Naive B cell (primary cell): ENCODE data around the gene KCNK7. TPM values are rescaled to one million over a fixed set of nuclear protein-coding genes. Genes with fewer than 3 reads are reported as not detected.
A peak's percentile ranks its signal among the peaks of the same experiment; 100 is the strongest.

Source experiments
- ATAC-seq, 2 donors: fragments of 150-1000 bp; cut with Tn5 transposase; 2 replicates each; pipeline ENCODE4 v1.10.0; 2021; ENCODE audit warnings: low read depth in 2 of 2, mild to moderate bottlenecking in 2 of 2, moderate library complexity in 2 of 2
- DNase-seq: peaks from one replicate; pipeline ENCODE4 v3.0.0; 2022
- H3K27ac Mint-ChIP-seq, 6 donors: one replicate each; pipeline ENCODE4 v1.8.0; 2020 to 2022; ENCODE audit warnings: mild to moderate bottlenecking in 6 of 6, mixed read lengths in 6 of 6, moderate library complexity in 5 of 6, inconsistent platforms in 2 of 6
- H3K27me3 Mint-ChIP-seq, 3 donors: one replicate each; pipeline ENCODE4 v1.8.0; 2021 to 2022; ENCODE audit warnings: mixed read lengths in 3 of 3, mild to moderate bottlenecking in 1 of 3
- H3K36me3 Mint-ChIP-seq, 2 donors: one replicate each; pipeline ENCODE4 v1.8.0; 2020 to 2022; ENCODE audit warnings: mixed read lengths in 2 of 2, inconsistent platforms in 1 of 2, mild to moderate bottlenecking in 1 of 2
- H3K4me1 Mint-ChIP-seq, 3 donors: one replicate each; pipeline ENCODE4 v1.8.0; 2020 to 2022; ENCODE audit warnings: mixed read lengths in 3 of 3, inconsistent platforms in 1 of 3, mild to moderate bottlenecking in 1 of 3, moderate library complexity in 1 of 3
- H3K4me3 Mint-ChIP-seq, 8 donors: one replicate each; pipeline ENCODE4 v1.8.0; 2020 to 2022; ENCODE audit warnings: mild to moderate bottlenecking in 8 of 8, mixed read lengths in 8 of 8, moderate library complexity in 8 of 8, inconsistent platforms in 2 of 8
- H3K9me3 Mint-ChIP-seq, 7 donors: one replicate each; pipeline ENCODE4 v1.8.0; 2020 to 2022; ENCODE audit warnings: mixed read lengths in 7 of 7, mild to moderate bottlenecking in 5 of 7, inconsistent platforms in 2 of 7, moderate library complexity in 1 of 7
- polyA plus RNA-seq, 6 donors: library from polyadenylated mRNA; unstranded; fragments of 300-500 nt; fragmentation: Illumina TruSeq; gene quantifications; one replicate each; pipeline ENCODE4 v1.2.3, GENCODE V29; 2021; ENCODE audit warnings: low read depth in 6 of 6

KCNK7 gene
- polyA plus RNA-seq, 6 donors from 2014 or later = not detected

GRCh38 chr11:65586247-65586630, 9.4 kb downstream of the KCNK7 start:
- no peaks in the 10 kb centered on the region for H3K36me3 Mint-ChIP-seq
- no peaks in the 10 kb centered on the region for H3K9me3 Mint-ChIP-seq
- no peaks in the 10 kb centered on the region for H3K27me3 Mint-ChIP-seq
- H3K4me3 Mint-ChIP-seq = peak overlapping the region in 3 of 8 donors; percentile 19 to 47 (median 33)
- peaks cover 40 to 50% (median 47%) of the 10 kb centered on the region in 3 donors for H3K4me1 Mint-ChIP-seq
- ATAC-seq = no peak
- peak overlapping the region in 5 of 6 donors; percentile 9 to 95 (median 93) for H3K27ac Mint-ChIP-seq
- no peak for DNase-seq

DNA sequence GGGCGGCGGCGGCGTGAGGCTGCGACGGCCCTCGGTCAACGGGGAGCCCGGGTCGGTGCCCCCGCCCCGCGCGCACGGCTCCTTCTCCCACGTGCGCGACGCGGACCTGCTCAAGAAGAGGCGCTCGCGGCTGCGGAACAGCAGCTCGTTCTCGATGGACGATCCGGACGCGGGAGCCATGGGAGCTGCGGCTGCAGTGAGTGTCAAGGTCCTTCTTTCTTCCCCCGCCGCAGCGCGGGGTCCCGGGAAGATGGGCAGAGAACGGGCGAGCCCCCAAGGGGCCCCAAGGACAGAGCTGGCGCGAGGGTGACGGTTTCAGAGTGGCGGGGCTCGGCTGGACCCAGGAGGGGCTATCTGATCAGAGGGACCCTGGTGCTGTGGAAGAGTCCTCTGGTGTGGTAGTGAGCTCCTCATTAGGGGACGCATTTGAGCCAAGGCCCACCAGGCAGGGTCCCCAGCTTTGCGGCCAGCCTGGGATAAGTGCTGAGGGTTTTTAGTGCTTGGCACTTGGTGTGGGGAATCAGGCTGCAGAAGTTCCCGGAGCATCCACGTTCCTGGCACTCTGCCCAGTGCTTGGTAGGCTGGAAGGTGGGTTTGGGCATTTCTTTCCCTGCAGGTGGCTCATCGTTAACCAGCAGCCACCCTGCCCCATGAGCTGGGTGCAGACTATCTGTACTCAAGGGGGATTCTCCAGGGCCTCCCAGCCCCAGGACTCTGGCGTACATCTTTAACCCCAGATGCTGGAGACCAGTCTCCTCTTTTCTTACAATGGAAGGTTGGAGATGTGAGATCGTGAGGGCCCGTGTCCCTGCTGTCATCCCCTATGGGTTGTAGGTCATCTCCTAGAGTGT, 10.0 kb downstream of the KCNK7 start:
- no peaks in the 10 kb centered on the region for H3K27me3 Mint-ChIP-seq
- DNase-seq = no peak
- peaks cover 40 to 50% (median 45%) of the 10 kb centered on the region in 3 donors for H3K4me1 Mint-ChIP-seq
- peak overlapping the region in 2 of 8 donors; percentile 33 to 47 for H3K4me3 Mint-ChIP-seq
- peak overlapping the region in 4 of 6 donors; percentile 9 to 95 (median 83) for H3K27ac Mint-ChIP-seq
- no peaks in the 10 kb centered on the region for H3K9me3 Mint-ChIP-seq
- H3K36me3 Mint-ChIP-seq = peaks cover 0 to 5% of the 10 kb centered on the region in 2 donors
- ATAC-seq = no peak

DNA sequence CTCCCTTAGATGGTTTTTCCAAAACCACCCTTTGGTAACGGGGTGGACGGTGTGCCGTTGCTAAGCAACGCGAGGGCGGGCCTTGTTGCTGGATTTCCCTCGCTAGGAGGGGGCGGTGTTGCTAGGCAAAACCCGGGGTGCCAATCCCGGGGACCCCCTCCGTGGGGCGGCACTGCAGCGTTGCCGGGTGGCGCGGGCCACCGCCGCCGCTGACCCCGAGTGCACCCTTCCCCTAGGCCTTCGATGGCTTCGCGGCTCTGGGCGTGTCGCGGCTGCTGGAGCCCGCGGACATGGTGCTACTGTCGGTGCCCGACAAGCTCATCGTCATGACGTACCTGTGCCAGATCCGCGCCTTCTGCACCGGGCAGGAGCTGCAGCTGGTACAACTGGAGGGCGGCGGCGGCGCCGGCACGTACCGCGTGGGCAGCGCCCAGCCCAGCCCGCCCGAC, 10.9 kb downstream of the KCNK7 start:
- no peak overlapping the region for H3K4me3 Mint-ChIP-seq
- H3K9me3 Mint-ChIP-seq = no peaks in the 10 kb centered on the region
- DNase-seq = no peak
- H3K27ac Mint-ChIP-seq = no peak overlapping the region
- H3K4me1 Mint-ChIP-seq = peaks cover 40 to 46% (median 41%) of the 10 kb centered on the region in 3 donors
- no peaks in the 10 kb centered on the region for H3K27me3 Mint-ChIP-seq
- peaks cover 0 to 6% of the 10 kb centered on the region in 2 donors for H3K36me3 Mint-ChIP-seq
- no peak for ATAC-seq

- no peaks in the 10 kb centered on the region for H3K9me3 Mint-ChIP-seq
- peaks cover 0 to 6% of the 10 kb centered on the region in 2 donors for H3K36me3 Mint-ChIP-seq
- no peaks in the 10 kb centered on the region for H3K27me3 Mint-ChIP-seq
- peaks cover 38 to 42% (median 40%) of the 10 kb centered on the region in 3 donors for H3K4me1 Mint-ChIP-seq
- H3K27ac Mint-ChIP-seq = peak overlapping the region in 1 of 6 donors; percentile 69
- ATAC-seq (no peak), DNase-seq (no peak)
- peak overlapping the region in 1 of 8 donors; percentile 47 for H3K4me3 Mint-ChIP-seq
Measured at GRCh38 chr11:65584106-65584505, 11.5 kb downstream of the KCNK7 start.

DNA sequence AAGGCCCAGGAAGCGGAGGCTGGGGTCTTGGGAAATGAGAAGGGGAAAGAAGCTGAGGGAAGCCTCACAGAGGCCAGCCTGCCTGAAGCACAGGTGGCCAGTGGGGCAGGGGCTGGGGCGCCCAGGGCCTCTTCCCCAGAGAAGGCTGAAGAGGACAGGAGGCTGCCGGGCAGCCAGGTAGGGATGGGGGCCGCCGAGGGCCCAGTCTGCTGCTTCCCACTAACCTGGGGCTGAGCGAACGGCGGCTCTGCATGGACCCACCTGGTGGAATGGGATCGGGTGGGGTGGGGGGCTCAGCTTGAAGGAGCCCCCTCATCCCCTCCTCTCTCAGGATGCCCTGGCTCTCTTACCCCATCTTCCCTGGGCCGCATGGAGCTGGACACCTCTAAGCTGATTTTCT, 12.0 kb downstream of the KCNK7 start:
- Mint-ChIP-seq H3K27me3 (no peaks in the 10 kb centered on the region), H3K4me1 (peaks cover 35 to 40% (median 40%) of the 10 kb centered on the region in 3 donors), H3K27ac (peak overlapping the region in 5 of 6 donors; percentile 47 to 90 (median 56)), H3K36me3 (peaks cover 0 to 6% of the 10 kb centered on the region in 2 donors), H3K9me3 (no peaks in the 10 kb centered on the region), H3K4me3 (no peak overlapping the region)
- DNase-seq = no peak
- ATAC-seq = no peak

- Mint-ChIP-seq H3K4me1 (peaks cover 32 to 44% (median 38%) of the 10 kb centered on the region in 3 donors), H3K4me3 (peak overlapping the region in 2 of 8 donors; percentile 2 to 74), H3K9me3 (no peaks in the 10 kb centered on the region), H3K27me3 (no peaks in the 10 kb centered on the region), H3K27ac (peak overlapping the region in 2 of 6 donors; percentile 58 to 89), H3K36me3 (peaks cover 0 to 6% of the 10 kb centered on the region in 2 donors)
- no peak for DNase-seq
- no peak for ATAC-seq
Measured at GRCh38 chr11:65581928-65582327, 13.7 kb downstream of the KCNK7 start.

DNA sequence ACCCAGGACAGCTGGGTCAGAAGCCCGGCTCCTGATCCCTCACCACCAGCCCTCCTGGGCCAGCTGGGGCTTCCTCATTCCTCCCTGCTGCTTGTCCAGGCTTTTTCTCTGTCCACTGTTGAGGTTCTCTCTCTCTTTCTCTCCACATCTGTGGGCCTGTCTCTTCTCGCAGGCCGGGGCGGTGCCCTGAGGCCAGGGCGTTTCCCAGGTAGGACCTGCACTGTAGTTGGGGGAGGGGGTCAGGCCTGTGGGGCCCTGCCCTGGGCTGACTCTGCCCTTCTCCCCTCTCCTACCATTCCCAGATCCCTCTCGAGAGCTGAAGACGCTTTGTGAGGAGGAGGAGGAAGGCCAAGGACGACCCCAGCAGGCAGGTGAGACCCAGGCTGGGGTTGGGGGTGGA, 14.8 kb downstream of the KCNK7 start:
- Mint-ChIP-seq H3K9me3 (no peaks in the 10 kb centered on the region), H3K4me3 (no peak overlapping the region), H3K36me3 (peaks cover 0 to 6% of the 10 kb centered on the region in 2 donors), H3K4me1 (peaks cover 29 to 40% (median 36%) of the 10 kb centered on the region in 3 donors), H3K27ac (peak overlapping the region in 3 of 6 donors; percentile 37 to 95 (median 92)), H3K27me3 (no peaks in the 10 kb centered on the region)
- ATAC-seq (no peak), DNase-seq (no peak)

- Mint-ChIP-seq H3K27ac (peak overlapping the region in 3 of 6 donors; percentile 33 to 95 (median 57)), H3K36me3 (peaks cover 0 to 6% of the 10 kb centered on the region in 2 donors), H3K4me3 (peak overlapping the region in 1 of 8 donors; percentile 47), H3K9me3 (no peaks in the 10 kb centered on the region), H3K4me1 (peaks cover 34 to 45% (median 41%) of the 10 kb centered on the region in 3 donors), H3K27me3 (no peaks in the 10 kb centered on the region)
- ATAC-seq (no peak), DNase-seq (no peak)
Measured at GRCh38 chr11:65580031-65580692, 15.4 kb downstream of the KCNK7 start.

DNA sequence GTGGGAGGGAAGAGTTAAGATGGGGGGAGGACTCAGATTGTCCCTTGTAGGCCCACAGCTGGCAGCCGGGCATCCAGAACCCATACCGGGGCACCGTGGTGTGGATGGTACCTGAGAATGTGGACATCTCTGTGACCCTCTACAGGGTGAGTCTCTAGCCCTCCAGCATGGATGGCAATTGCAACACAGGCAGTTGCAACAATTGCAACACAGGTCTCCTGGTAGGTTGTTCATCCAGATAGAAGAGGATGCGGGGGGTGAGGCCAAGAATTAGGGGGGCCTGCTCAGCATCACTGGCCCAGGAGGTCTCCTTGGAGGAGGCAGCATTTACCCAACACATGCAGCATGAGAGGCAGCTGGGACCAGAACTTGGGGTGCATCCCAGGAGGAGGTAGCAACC, 16.3 kb downstream of the KCNK7 start:
- no peaks in the 10 kb centered on the region for H3K27me3 Mint-ChIP-seq
- ATAC-seq (no peak), DNase-seq (no peak)
- H3K4me1 Mint-ChIP-seq = peaks cover 34 to 50% (median 47%) of the 10 kb centered on the region in 3 donors
- H3K36me3 Mint-ChIP-seq = peaks cover 0 to 6% of the 10 kb centered on the region in 2 donors
- H3K9me3 Mint-ChIP-seq = no peaks in the 10 kb centered on the region
- H3K4me3 Mint-ChIP-seq = no peak overlapping the region
- peak overlapping the region in 4 of 6 donors; percentile 19 to 99 (median 89) for H3K27ac Mint-ChIP-seq

- ATAC-seq (no peak), DNase-seq (no peak)
- Mint-ChIP-seq H3K36me3 (peaks cover 0 to 6% of the 10 kb centered on the region in 2 donors), H3K9me3 (no peaks in the 10 kb centered on the region), H3K27me3 (no peaks in the 10 kb centered on the region), H3K27ac (peak overlapping the region; percentile 95 to 99 (median 96)), H3K4me1 (peaks cover 34 to 51% (median 49%) of the 10 kb centered on the region in 3 donors), H3K4me3 (peak overlapping the region; percentile 9 to 99 (median 78))
Measured at GRCh38 chr11:65578667-65579066, 16.9 kb downstream of the KCNK7 start.

GRCh38 chr11:65578134-65578533, 17.5 kb downstream of the KCNK7 start:
- Mint-ChIP-seq H3K36me3 (peaks cover 0 to 6% of the 10 kb centered on the region in 2 donors), H3K27me3 (no peaks in the 10 kb centered on the region), H3K27ac (peak overlapping the region; percentile 95 to 99 (median 96)), H3K4me3 (peak overlapping the region in 7 of 8 donors; percentile 56 to 99 (median 93)), H3K4me1 (peaks cover 32 to 53% (median 52%) of the 10 kb centered on the region in 3 donors), H3K9me3 (no peaks in the 10 kb centered on the region)
- DNase-seq (no peak), ATAC-seq (no peak)

- peak overlapping the region; percentile 95 to 99 (median 96) for H3K27ac Mint-ChIP-seq
- no peaks in the 10 kb centered on the region for H3K9me3 Mint-ChIP-seq
- peaks cover 0 to 6% of the 10 kb centered on the region in 2 donors for H3K36me3 Mint-ChIP-seq
- H3K27me3 Mint-ChIP-seq = no peaks in the 10 kb centered on the region
- H3K4me1 Mint-ChIP-seq = peaks cover 31 to 53% (median 51%) of the 10 kb centered on the region in 3 donors
- DNase-seq (no peak), ATAC-seq (no peak)
- peak overlapping the region; percentile 56 to 99 (median 80) for H3K4me3 Mint-ChIP-seq
Measured at GRCh38 chr11:65577756-65578109, 17.9 kb downstream of the KCNK7 start.
